Body of pancreas (tissue), 4 donors: ENCODE data around the gene TRIM25. TPM values are rescaled to one million over a fixed set of nuclear protein-coding genes. Genes with fewer than 3 reads are reported as not detected.

ENCODE experiments used
- ATAC-seq: fragments of 150-250 bp; one replicate; pipeline ENCODE4 v1.9.1; 2016
- DNase-seq, 4 donors: peaks; one replicate each; pipeline ENCODE4 v3.0.0-alpha.2; 2019
- H3K27ac ChIP-seq, 4 donors: fragments of 200-600 bp; sonication (generic); 1 replicate in 3 of 4; 2 replicates in 1 of 4; pipeline versions ENCODE4 v1.5.1 to v1.6.1; 2016 to 2019; ENCODE audit warnings: mild to moderate bottlenecking in 1 of 4, mixed read lengths in 1 of 4, moderate library complexity in 1 of 4
- H3K27me3 ChIP-seq, 2 donors: fragments of 200-600 bp; sonication (generic); one replicate each; pipeline ENCODE4 v1.6.0; 2016; ENCODE audit warnings: mild to moderate bottlenecking in 1 of 2
- H3K36me3 ChIP-seq, 2 donors: fragments of 200-600 bp; sonication (generic); replicated peaks in 1 of 2; 2 replicates each; pipeline ENCODE4 v1.5.1; 2016; ENCODE audit warnings: low read depth in 2 of 2; ENCODE audit not compliant: insufficient read depth in 1 of 2
- H3K4me1 ChIP-seq: fragments of 200-600 bp; sonication (generic); one replicate; pipeline ENCODE4 v1.6.0; 2016
- H3K4me3 ChIP-seq, 2 donors: fragments of 200-600 bp; sonication (generic); 1 replicate in 1 of 2; 2 replicates in 1 of 2; pipeline ENCODE4 v1.5.1; 2016 to 2019
- H3K9me3 ChIP-seq, 3 donors: fragments of 200-600 bp; sonication (generic); 1 replicate in 2 of 3; 2 replicates in 1 of 3; pipeline ENCODE4 v1.5.1; 2016
- POLR2A ChIP-seq, 3 donors: fragments of 450-650 bp; IDR thresholded peaks; one replicate each; pipeline ENCODE4 v1.6.1; 2016; ENCODE audit warnings: antibody characterized with exemption in 3 of 3, mild to moderate bottlenecking in 2 of 3
- WGBS, 2 donors: methylation state at CpG; one replicate each; pipeline ENCODE4 v1.1.5; 2017; 5-methylcytosine and 5-hydroxymethylcytosine counted together
- intact Hi-C: fragments of 100-400 bp; cut with DNase I; formaldehyde crosslinking; loops from one replicate; pipeline ENCODE4 v1.15.1; 2023
- total RNA-seq, 2 donors: library from RNA; depleted of rRNA; stranded (reverse); fragments of >200 nt; gene quantifications; one replicate each; pipeline ENCODE4 v1.1.0, GENCODE V29; 2016
- TF ChIP-seq, protein P1 (sequence below), 7 experiments: fragments of 450-650 bp in 4 of 7; fragments of 200-600 bp in 3 of 7; sonication (generic) in 3 of 7; IDR thresholded peaks; one replicate each; pipeline ENCODE4 v1.5.1; 2016 to 2019; ENCODE audit warnings: antibody characterized with exemption in 7 of 7

TRIM25 gene
- total RNA-seq, 2 donors from 2014 or later, result 13.5 to 21.8 TPM

GRCh38 chr17:56934280-56934679 lies 20.4 kb upstream of the TRIM25 start:
- no peaks in the 10 kb centered on the region for H3K27me3 ChIP-seq
- DNase-seq (no peak), ATAC-seq (no peak)
- 94 to 97% methylated on average over 4 of the region's 4 CpGs for WGBS, 2 donors
- H3K27ac ChIP-seq, result no peak overlapping the region
- no peak for TF ChIP-seq POLR2A (IDR thresholded peaks at IDR 0.05)
- TF ChIP-seq, protein P1, sequence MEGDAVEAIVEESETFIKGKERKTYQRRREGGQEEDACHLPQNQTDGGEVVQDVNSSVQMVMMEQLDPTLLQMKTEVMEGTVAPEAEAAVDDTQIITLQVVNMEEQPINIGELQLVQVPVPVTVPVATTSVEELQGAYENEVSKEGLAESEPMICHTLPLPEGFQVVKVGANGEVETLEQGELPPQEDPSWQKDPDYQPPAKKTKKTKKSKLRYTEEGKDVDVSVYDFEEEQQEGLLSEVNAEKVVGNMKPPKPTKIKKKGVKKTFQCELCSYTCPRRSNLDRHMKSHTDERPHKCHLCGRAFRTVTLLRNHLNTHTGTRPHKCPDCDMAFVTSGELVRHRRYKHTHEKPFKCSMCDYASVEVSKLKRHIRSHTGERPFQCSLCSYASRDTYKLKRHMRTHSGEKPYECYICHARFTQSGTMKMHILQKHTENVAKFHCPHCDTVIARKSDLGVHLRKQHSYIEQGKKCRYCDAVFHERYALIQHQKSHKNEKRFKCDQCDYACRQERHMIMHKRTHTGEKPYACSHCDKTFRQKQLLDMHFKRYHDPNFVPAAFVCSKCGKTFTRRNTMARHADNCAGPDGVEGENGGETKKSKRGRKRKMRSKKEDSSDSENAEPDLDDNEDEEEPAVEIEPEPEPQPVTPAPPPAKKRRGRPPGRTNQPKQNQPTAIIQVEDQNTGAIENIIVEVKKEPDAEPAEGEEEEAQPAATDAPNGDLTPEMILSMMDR (IDR thresholded peaks at IDR 0.05), result no peak
- no peaks in the 10 kb centered on the region for H3K4me1 ChIP-seq
- H3K4me3 ChIP-seq, result no peak overlapping the region
- intact Hi-C loops, result no loop called here
- peaks cover 0 to 5% of the 10 kb centered on the region in 2 donors for H3K36me3 ChIP-seq
- no peaks in the 10 kb centered on the region for H3K9me3 ChIP-seq

DNA sequence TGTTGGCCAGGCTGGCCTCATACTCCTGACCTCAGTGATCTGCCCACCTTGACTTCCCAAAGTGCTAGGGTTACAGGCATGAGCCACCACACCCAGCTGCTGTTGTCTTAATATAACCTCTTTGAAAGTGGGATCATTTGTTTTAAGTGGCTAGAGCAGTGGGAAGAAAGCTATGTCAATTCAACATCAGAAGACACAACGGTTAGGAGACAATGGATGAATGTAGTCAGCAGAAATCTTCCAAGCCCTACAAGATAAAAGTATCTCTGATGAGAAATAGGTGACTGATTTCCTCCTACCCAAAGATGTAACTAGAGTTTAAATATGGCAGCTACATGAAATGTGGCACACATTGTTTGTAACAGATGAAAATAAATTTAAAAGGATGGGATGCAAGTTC lies 20.0 kb upstream of the TRIM25 start:
- DNase-seq, result no peak
- ATAC-seq, result no peak
- Histone ChIP-seq H3K27me3 (no peaks in the 10 kb centered on the region), H3K4me3 (no peak overlapping the region), H3K36me3 (peaks cover 0 to 5% of the 10 kb centered on the region in 2 donors), H3K27ac (no peak overlapping the region), H3K9me3 (no peaks in the 10 kb centered on the region), H3K4me1 (no peaks in the 10 kb centered on the region)
- 100% methylated on average over 1 of the region's 1 CpG for WGBS, 2 donors
- TF ChIP-seq, protein P1 (IDR thresholded peaks at IDR 0.05), result no peak
- TF ChIP-seq POLR2A (IDR thresholded peaks at IDR 0.05), result no peak
- intact Hi-C loops, result no loop called here

DNA sequence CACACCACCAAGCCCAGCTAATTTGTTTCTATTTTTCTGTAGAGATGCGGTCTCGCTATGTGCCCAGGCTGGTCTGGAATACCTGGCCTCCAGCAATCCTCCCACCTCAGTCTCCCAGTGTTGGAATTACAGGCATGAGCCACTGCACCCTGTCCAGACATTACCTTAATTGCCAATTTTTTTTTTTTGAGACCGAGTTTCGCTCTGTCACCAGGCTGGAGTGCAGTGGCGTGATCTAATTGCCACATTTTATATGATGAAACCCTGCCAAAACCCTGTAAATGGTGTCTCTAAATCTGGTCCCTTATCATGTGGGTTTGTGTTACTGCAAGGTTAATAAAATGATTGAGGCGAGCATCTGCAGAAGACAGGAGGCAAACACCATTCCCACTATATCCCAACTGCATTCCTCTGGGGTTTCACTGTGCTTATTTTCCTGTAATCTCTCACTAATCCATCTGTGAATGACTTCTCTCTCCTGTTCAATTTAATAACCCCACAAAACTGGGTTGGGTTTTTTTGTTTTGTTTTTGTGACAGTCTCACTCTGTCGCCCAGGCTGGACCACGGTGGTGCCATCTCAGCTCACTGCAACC lies 19.4 kb upstream of the TRIM25 start:
- intact Hi-C loops, result no loop called here
- DNase-seq (no peak), ATAC-seq (no peak)
- Histone ChIP-seq H3K4me1 (no peaks in the 10 kb centered on the region), H3K4me3 (no peak overlapping the region), H3K36me3 (peaks cover 0 to 5% of the 10 kb centered on the region in 2 donors), H3K27me3 (no peaks in the 10 kb centered on the region), H3K9me3 (no peaks in the 10 kb centered on the region), H3K27ac (no peak overlapping the region)
- TF ChIP-seq POLR2A (IDR thresholded peaks at IDR 0.05), result no peak
- TF ChIP-seq, protein P1 (IDR thresholded peaks at IDR 0.05), result no peak
- 92 to 93% methylated on average over 8 of the region's 8 CpGs for WGBS, 2 donors

DNA sequence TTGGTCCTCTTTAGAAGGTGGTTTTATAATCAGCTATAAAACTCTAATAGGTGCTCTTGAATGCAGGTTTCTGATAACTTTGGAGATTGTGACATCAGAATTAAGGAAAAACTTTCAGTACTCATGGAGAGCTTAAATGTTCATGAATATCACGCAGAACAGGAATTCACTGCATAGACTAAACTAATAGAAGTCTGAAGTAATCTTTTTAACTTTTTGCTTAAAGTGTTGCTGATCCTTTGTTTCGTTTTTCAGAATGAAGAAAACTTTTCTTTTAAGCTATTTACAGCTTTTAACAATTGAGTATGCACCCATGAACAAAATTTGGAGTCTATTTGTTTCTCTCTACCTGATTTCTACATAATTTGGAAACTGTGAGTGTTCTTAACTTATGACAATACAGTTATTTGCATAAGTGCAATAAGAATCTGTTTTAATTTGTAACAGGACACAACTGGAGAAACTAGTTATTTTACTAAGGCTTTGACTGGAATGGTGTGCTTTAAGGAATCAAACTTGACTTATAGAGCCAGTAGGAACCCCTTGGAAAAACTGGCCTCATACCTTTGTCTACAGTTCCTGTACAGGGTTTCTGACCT lies 17.0 kb upstream of the TRIM25 start:
- H3K4me3 ChIP-seq, result no peak overlapping the region
- TF ChIP-seq, protein P1 (IDR thresholded peaks at IDR 0.05), result no peak
- no peak for TF ChIP-seq POLR2A (IDR thresholded peaks at IDR 0.05)
- WGBS, 2 donors, result 89 to 95% methylated on average over 2 of the region's 2 CpGs
- H3K4me1 ChIP-seq, result no peaks in the 10 kb centered on the region
- no peak for DNase-seq
- H3K9me3 ChIP-seq, result no peaks in the 10 kb centered on the region
- no peaks in the 10 kb centered on the region for H3K27me3 ChIP-seq
- no peak for ATAC-seq
- peaks cover 0 to 2% of the 10 kb centered on the region in 2 donors for H3K36me3 ChIP-seq
- no peak overlapping the region for H3K27ac ChIP-seq
- intact Hi-C loops, result no loop called here
